Activated T-helper 1 cell treated with anti-CD3 and anti-CD28 coated beads, Interleukin-12 subunit alpha, Interleukin-12 subunit beta, Interleukin-2, Interleukin-4 antibody, amounts not matched to agents 30 ng/mL and 10 ng/mL and 1 ng/mL, durations not matched to agents 14 hours and 24 hours and 36 hours (primary cell): Measurements from ENCODE around the gene CFB. TPM values are rescaled to one million over a fixed set of nuclear protein-coding genes. Genes with fewer than 3 reads are reported as not detected.
"Not testable (repeated sequence)": the region's sequence is repeated elsewhere in the genome, so short reads cannot be mapped to it uniquely, and the experiment has no call there.

ENCODE experiments used
- DNase-seq: peaks from one replicate; pipeline ENCODE4 v3.0.0; 2021; ENCODE audit warnings: low spot score
- H3K27ac Mint-ChIP-seq: one replicate; pipeline ENCODE4 v1.8.0; 2021; ENCODE audit warnings: mild to moderate bottlenecking, mixed read lengths
- H3K27me3 Mint-ChIP-seq: one replicate; pipeline ENCODE4 v1.8.0; 2022; ENCODE audit warnings: mild to moderate bottlenecking, moderate library complexity, mixed read lengths; ENCODE audit not compliant: insufficient read depth
- H3K36me3 Mint-ChIP-seq: one replicate; pipeline ENCODE4 v1.8.0; 2021; ENCODE audit warnings: low read depth, mixed read lengths
- H3K4me1 Mint-ChIP-seq: one replicate; pipeline ENCODE4 v1.8.0; 2021; ENCODE audit warnings: low read depth, mixed read lengths
- H3K4me3 Mint-ChIP-seq: one replicate; pipeline ENCODE4 v1.8.0; 2021; ENCODE audit warnings: mild to moderate bottlenecking, moderate library complexity, mixed read lengths
- H3K9me3 Mint-ChIP-seq: one replicate; pipeline ENCODE4 v1.8.0; 2021; ENCODE audit warnings: mixed read lengths
- intact Hi-C: fragments of 100-400 bp; cut with micrococcal nuclease; formaldehyde crosslinking; loops from one replicate; pipeline ENCODE4 v1.15.1; 2024
- total RNA-seq: library from RNA; stranded (reverse); gene quantifications from 2 replicates; pipeline ENCODE4 v1.2.3, GENCODE V29; 2022

CFB gene
- total RNA-seq, 1 donor from 2014 or later, result 0.21 TPM

DNA sequence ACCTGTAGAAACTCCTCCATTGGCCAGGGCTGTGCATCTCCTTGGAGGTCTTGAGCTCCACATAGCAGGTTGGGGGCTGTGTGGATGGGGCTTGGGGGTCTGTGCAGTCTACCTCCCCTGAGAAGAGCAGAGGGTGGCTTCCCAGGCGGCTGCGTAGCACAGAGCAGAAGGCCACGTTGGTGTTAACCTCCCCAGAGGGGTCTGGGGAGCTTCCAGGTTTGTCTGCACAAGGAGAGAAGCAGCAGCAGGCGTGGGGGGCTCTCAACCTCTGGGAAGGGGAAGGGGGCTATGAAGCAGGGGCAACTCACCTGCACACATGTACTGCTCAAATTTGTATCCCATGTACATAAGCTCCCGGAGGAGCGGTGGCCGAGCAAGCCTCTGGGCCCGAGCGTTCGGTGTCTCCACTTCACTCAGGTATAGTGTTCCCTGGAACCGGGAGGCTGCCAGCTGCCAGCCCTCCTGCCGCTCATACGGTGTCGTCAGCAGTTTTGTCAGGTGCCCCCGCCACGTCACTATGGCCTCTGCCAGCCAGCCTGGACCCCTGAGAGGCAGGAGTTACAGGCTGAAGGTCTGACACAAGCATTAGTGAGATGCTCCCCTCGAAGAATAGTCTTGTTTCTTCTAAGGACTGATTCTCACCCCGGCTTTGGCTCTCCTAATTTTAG is 24.8 kb downstream of the CFB start:
- intact Hi-C loops, result loop anchor here (1.0 to 10.0 kb wide), 3 partner anchors 68 to 1304 kb away; partner anchors contain the start of genes B3GALT4, BAG6, RPS18 and VPS52
- no peak for DNase-seq
- H3K4me1 Mint-ChIP-seq, result peaks cover 34% of the 10 kb centered on the region
- peak overlapping the region; percentile 100 for H3K27ac Mint-ChIP-seq
- H3K27me3 Mint-ChIP-seq, result no peaks in the 10 kb centered on the region
- peaks cover 31% of the 10 kb centered on the region for H3K36me3 Mint-ChIP-seq
- H3K4me3 Mint-ChIP-seq, result peak overlapping the region; percentile 80
- H3K9me3 Mint-ChIP-seq, result no peaks in the 10 kb centered on the region

DNA sequence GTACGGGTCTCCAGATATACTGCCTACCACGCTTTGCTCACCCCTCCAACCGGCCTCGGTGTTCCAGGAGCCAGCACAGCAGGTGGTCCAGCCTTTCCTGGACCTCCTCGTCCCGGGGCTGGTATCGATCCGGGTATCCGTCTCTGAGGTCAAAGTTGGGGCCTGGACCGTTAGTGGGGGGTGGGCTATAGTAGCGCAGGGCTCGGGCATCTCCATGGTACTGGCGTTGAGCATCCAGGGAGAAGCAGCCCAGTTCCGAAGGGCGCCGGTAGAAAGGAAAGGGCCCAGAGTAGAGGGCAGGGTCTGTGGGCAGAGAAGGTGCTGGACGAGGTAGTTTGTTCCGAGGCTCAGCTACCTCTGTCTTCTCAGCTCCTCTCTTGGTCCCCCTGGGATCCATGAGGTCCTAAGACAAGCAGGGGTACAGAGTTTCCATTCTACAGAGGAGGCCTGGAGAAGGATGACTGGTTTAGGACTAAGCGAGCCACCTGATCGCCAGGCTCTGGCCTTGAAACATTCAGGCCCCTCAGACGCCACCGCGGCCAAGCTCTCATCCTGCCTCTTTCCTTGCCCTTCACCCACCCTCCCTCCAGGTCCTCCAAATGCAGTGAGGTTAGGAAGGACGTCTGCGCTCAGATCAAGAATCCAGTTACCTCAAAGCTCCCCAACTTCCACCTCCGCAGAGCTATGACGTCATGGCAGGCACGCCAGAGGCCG is 25.5 kb downstream of the CFB start:
- peaks cover 34% of the 10 kb centered on the region for H3K4me1 Mint-ChIP-seq
- peaks cover 29% of the 10 kb centered on the region for H3K36me3 Mint-ChIP-seq
- peak overlapping the region; percentile 80 for H3K4me3 Mint-ChIP-seq
- no peaks in the 10 kb centered on the region for H3K27me3 Mint-ChIP-seq
- intact Hi-C loops, result loop anchor here (1.0 to 10.0 kb wide), 3 partner anchors 69 to 1303 kb away; partner anchors contain the start of genes B3GALT4, BAG6, RPS18 and VPS52
- no peak for DNase-seq
- H3K27ac Mint-ChIP-seq, result peak overlapping the region; percentile 100
- H3K9me3 Mint-ChIP-seq, result no peaks in the 10 kb centered on the region

DNA sequence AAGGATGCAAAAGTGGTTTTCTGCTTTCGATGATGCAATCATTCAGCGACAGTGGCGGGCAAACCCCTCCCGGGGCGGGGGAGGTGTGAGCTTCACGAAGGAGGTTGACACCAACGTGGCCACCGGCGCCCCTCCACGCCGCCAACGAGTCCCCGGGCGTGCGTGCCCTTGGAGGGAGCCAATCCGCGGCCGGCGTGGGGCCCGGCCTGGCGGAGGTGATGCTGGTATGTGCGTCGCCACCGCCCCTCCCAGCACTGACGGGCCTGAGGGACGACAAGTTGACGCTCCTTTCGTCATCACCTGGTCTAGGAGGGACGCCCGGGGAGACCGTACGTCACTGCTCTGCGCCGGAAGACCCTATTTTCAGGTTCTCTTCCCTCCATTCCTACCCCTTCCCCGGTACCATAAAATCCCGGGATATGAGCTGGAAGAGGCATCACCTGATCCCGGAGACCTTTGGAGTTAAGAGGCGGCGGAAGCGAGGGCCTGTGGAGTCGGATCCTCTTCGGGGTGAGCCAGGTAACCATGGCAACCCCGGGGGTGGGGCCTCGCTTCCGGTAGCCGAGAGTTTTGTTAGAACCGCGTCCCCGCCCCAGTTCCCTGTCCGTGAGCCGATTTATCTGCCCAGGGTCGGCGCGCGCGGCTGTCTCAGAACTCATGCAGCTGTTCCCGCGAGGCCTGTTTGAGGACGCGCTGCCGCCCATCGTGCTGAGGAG is 26.3 kb downstream of the CFB start, which contains the start of gene DXO:
Gene DXO, minus strand, starts transcription at position 146 of the 716 bp plus-strand sequence. CDS start 463 bp downstream, outside the sequence.
- Mint-ChIP-seq H3K9me3 (no peaks in the 10 kb centered on the region), H3K27me3 (no peaks in the 10 kb centered on the region), H3K27ac (peak within 1 kb of the TSS; percentile 100), H3K36me3 (peaks cover 29% of the 10 kb centered on the region), H3K4me1 (peaks cover 34% of the 10 kb centered on the region), H3K4me3 (peak within 1 kb of the TSS; percentile 80)
- DNase-seq, result peak; percentile 97
- intact Hi-C loops, result loop anchor here (1.0 to 10.0 kb wide), 4 partner anchors 13 to 1303 kb away; partner anchors contain the start of genes B3GALT4, BAG6, RPS18 and SKIC2

DNA sequence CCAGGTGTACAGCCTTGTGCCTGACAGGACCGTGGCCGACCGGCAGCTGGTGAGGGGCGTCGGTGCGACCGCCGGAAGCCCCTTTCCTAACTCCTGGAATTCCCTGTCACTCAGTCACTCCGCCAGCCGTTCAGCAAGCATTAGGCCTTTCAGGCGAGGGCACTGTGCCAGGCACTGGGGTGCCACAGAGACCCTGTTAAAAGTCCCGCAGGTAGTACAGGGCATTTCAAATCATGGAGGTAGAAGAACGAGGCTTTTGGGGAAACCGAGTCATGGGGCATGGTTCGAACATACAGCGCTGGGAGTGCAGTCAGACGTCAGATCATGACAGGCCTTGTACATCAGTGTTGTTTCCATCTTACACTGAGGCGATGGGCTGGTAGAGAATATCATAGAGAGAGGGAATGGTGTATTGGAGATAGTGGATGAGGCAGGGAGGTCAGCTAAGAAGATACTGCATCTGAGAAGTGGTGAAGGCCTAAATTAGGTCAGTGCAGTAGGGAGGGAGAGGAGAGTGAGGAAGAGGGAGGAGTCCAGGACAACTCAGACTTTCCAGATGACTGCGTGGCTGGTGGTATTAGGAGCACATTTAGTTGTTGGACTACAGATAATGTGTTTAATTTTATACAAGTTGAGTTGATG is 26.9 kb downstream of the CFB start:
- H3K4me3 Mint-ChIP-seq, result peak overlapping the region; percentile 80
- H3K4me1 Mint-ChIP-seq, result peaks cover 34% of the 10 kb centered on the region
- peaks cover 23% of the 10 kb centered on the region for H3K36me3 Mint-ChIP-seq
- intact Hi-C loops, result loop anchor here (1.0 to 10.0 kb wide), 2 partner anchors 14 to 1302 kb away; partner anchors contain the start of genes B3GALT4, RPS18, SKIC2 and VPS52
- no peaks in the 10 kb centered on the region for H3K27me3 Mint-ChIP-seq
- H3K27ac Mint-ChIP-seq, result peak overlapping the region; percentile 100
- DNase-seq, result no peak
- H3K9me3 Mint-ChIP-seq, result no peaks in the 10 kb centered on the region

DNA sequence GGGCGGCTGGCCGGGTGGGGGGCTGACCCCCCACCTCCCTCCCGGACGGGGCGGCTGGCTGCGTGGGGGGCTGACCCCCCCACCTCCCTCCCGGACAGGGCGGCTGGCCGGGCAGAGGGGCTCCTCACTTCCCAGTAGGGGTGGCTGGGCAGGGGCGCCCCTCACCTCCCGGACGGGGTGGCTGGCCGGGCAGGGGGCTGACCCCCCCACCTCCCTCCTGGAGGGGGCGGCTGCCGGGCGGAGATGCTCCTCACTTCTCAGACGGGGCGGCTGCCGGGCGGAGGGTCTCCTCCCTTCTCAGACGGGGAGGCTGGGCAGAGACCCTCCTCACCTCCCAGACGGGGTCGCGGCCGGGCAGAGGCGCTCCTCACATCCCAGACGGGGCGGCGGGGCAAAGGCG is 30.2 kb downstream of the CFB start:
- DNase-seq, H3K4me3 Mint-ChIP-seq, H3K27ac Mint-ChIP-seq, H3K27me3 Mint-ChIP-seq, H3K9me3 Mint-ChIP-seq: not testable (repeated sequence)
- Mint-ChIP-seq H3K4me1 (peaks cover 21% of the 10 kb centered on the region), H3K36me3 (peaks cover 11% of the 10 kb centered on the region)
- intact Hi-C loops, result loop anchor here (10.0 kb wide), 1 partner anchor 1299 kb away; the partner anchor contains the start of genes B3GALT4, RPS18 and VPS52

DNA sequence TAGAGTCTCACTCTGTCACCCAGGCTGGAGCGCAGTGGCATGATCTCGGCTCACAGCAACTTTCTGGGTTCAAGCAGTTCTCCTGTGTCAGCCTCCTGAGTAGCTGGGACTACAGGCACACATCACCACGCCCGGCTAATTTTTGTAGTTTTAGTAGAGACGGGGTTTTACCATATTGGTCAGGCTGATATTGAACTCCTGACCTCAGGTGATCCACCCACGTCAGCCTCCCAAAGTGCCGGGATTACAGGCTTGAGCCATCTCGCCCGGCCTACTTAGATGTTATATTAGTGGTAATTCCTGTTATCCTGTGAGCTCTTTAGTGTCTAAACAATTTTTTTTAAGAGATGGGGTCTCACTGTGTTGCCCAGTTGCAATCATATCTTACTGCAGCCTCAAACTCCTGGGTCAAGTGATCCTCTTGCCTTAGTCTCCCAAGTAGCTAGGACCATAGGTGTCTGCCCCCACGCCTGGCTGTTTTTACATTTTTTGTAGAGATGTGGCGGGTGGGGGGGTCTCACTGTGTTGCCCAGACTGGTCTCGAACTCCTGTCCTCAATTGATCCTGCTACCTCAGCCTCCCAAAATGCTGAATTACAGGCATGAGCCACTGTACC is 32.0 kb downstream of the CFB start:
- intact Hi-C loops, result loop anchor here (10.0 kb wide), 1 partner anchor 1297 kb away; the partner anchor contains the start of genes B3GALT4, RPS18 and VPS52
- no peak overlapping the region for H3K4me3 Mint-ChIP-seq
- H3K36me3 Mint-ChIP-seq, result peaks cover 9% of the 10 kb centered on the region
- H3K9me3 Mint-ChIP-seq, result no peaks in the 10 kb centered on the region
- peaks cover 17% of the 10 kb centered on the region for H3K4me1 Mint-ChIP-seq
- no peak for DNase-seq
- no peak overlapping the region for H3K27ac Mint-ChIP-seq
- no peaks in the 10 kb centered on the region for H3K27me3 Mint-ChIP-seq

DNA sequence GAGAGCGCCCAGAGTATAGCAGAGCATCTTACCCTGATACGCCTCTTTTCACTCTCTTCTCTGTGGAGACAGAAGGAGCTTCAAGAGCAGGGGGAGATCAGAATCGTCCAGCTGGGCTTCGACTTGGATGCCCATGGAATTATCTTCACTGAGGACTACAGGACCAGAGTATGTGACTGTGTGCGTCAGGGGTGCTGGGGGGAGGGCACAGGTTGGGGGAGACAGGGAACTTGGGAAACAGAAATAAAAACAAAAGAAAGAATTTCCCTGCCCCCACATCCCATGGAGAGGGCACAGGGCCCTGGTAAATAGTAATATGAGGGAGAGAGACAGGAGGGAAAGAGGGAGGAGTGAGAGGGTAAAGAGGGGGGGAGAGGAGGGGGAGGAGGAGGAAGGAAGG is 32.9 kb downstream of the CFB start:
- intact Hi-C loops, result loop anchor here (10.0 kb wide), 1 partner anchor 1296 kb away; the partner anchor contains the start of genes B3GALT4, RPS18 and VPS52
- H3K4me1 Mint-ChIP-seq, result peaks cover 8% of the 10 kb centered on the region
- H3K27ac Mint-ChIP-seq, result peak overlapping the region; percentile 67
- H3K27me3 Mint-ChIP-seq, result no peaks in the 10 kb centered on the region
- peaks cover 4% of the 10 kb centered on the region for H3K36me3 Mint-ChIP-seq
- no peaks in the 10 kb centered on the region for H3K9me3 Mint-ChIP-seq
- H3K4me3 Mint-ChIP-seq, result no peak overlapping the region
- DNase-seq, result no peak

DNA sequence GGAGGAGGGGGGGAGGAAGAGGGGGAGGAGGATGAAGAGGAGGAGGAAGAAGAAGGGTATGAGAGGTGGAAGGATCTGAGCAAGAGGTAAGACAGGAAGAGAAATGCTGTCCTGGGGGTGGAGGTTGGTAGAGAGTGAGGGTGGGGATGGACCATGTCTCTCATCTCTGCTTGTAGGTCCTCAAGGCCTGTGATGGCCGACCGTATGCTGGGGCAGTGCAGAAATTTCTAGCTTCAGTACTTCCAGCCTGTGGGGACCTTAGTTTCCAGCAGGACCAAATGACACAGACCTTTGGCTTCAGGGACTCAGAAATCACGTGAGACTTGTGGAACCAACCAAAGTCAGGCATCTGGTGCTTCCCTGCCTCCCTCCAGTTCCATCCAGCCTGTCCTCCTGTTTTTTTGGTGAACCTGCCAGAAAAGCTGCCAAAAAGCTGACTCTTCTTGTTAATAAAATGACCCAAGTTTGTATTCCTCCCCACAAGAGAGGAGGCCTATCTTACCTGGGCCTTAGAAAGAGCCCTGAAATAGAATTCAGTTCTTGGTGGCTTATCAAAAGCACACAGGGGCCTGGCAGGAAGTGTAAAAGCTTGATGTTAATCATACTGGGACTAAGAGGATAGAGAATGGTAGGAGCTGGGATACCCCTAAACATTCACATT is 33.5 kb downstream of the CFB start:
- H3K4me1 Mint-ChIP-seq, result peaks cover 3% of the 10 kb centered on the region
- intact Hi-C loops, result loop anchor here (10.0 kb wide), 1 partner anchor 1295 kb away; the partner anchor contains the start of genes B3GALT4, RPS18 and VPS52
- H3K27me3 Mint-ChIP-seq, result no peaks in the 10 kb centered on the region

DNA sequence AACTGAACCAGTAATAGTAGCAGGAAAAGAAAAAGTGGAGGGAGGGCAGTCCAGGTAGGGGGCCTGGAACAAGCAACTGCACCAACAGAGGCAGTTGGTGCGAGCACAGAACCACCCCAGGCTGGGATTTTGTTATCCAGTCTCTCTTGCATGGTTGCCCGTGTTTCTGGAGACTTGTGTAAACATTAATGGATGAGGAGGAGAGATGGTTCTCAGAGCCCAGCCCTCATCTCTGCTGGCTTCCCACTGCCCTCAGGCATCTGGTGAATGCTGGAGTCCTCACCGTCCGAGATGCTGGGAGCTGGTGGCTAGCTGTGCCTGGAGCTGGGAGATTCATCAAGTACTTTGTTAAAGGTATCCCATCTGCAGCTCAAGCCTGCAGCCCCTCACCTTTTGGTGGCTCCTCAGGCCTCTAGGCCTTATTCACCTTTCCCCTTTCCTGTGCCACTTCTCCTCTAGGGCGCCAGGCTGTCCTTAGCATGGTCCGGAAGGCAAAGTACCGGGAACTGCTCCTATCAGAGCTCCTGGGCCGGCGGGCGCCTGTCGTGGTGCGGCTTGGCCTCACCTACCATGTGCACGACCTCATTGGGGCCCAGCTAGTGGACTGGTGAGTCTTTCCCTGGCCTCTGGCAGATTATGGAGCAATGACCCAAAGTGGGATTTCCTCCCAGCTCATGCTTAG is 34.4 kb downstream of the CFB start:
- H3K36me3 Mint-ChIP-seq, H3K4me1 Mint-ChIP-seq, H3K27me3 Mint-ChIP-seq, DNase-seq, H3K9me3 Mint-ChIP-seq, intact Hi-C loops, H3K4me3 Mint-ChIP-seq, H3K27ac Mint-ChIP-seq: not testable (repeated sequence)

More for the DNA sequence above, 33.5 kb downstream of the CFB start:
- H3K4me3 Mint-ChIP-seq, result no peak overlapping the region
- no peaks in the 10 kb centered on the region for H3K9me3 Mint-ChIP-seq
- H3K36me3 Mint-ChIP-seq, result peaks cover 4% of the 10 kb centered on the region
- no peak for DNase-seq
- H3K27ac Mint-ChIP-seq, result peak overlapping the region; percentile 65

DNA sequence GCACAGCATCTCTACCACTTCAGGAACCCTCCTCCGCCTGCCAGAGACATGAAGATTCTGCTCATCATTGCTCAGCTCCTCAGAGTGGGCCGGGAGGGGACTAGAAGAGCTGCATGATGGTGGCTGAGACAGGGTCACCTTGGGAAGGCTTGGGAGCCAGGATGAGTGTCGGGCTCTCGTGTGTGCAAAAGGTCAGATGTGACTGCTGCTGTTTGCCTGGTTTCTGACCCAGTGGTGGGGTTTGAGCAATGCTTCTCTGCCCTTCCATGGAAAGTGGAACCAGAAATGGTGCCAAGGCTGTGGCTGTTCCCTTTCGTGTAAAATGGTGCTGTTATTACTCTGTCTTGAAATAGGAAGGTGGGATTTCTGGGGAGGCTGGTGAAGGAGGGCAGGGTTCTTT is 35.1 kb downstream of the CFB start:
- intact Hi-C loops, H3K9me3 Mint-ChIP-seq, H3K4me3 Mint-ChIP-seq, H3K4me1 Mint-ChIP-seq, DNase-seq, H3K27ac Mint-ChIP-seq, H3K36me3 Mint-ChIP-seq, H3K27me3 Mint-ChIP-seq: not testable (repeated sequence)

DNA sequence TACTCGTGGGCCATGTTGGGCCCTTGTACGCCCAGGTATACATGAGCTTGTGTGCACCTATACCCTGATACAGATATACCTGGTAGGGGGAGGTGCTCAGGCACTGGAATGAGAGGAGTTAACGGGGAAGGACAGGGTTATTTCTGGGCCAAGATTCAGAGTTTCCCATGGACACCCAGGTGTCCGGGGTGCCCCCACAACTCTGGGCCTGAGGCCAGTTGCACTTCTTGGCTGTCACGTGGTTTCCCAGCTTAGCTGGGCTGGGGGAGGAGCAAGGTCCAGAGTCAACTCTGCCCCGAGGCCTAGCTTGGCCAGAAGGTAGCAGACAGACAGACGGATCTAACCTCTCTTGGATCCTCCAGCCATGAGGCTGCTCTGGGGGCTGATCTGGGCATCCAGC is 35.8 kb downstream of the CFB start, which contains the start of gene C4A:
Gene C4A, plus strand, starts transcription at position 314 of the 400 bp plus-strand sequence. Its CDS starts 51 bp downstream, at position 365.
- H3K36me3 Mint-ChIP-seq, H3K4me1 Mint-ChIP-seq, H3K4me3 Mint-ChIP-seq, H3K27me3 Mint-ChIP-seq, DNase-seq, intact Hi-C loops, H3K27ac Mint-ChIP-seq, H3K9me3 Mint-ChIP-seq: not testable (repeated sequence)
